Activated CD4-positive, alpha-beta T cell treated with anti-CD3 and anti-CD28 coated beads, Interleukin-2, amount 50 U/mL, for 24 hours (primary cell): Measurements from ENCODE around the gene SAMD4A.

ENCODE experiments used
- DNase-seq, 2 donors: peaks; one replicate each; pipeline ENCODE4 v3.0.0-alpha.2; 2020; ENCODE audit warnings: low read depth in 1 of 2, low spot score in 1 of 2

The SAMD4A gene

GRCh38 chr14:54698966-54699530 is 132.1 kb downstream of the SAMD4A start:
- DNase-seq = no peak

DNA sequence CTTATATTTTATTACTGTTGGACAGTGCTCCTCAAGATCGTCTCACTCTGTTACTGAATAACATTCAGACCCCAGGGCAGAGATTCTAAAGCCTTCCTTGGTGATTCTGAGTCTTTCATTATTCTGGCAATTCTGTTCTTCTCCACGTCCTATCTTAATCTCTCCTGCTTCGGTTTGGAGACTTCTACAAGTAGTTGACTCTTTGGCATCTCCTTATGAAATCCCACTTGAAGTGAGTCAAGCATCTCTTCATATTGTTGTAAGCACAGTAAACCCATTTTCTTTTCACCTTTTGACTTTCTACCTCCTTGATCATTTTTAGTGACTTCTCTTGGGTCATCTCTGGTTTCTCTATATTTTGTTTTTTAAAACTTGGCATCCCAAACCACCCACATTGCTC is 132.8 kb downstream of the SAMD4A start:
- no peak for DNase-seq

DNA sequence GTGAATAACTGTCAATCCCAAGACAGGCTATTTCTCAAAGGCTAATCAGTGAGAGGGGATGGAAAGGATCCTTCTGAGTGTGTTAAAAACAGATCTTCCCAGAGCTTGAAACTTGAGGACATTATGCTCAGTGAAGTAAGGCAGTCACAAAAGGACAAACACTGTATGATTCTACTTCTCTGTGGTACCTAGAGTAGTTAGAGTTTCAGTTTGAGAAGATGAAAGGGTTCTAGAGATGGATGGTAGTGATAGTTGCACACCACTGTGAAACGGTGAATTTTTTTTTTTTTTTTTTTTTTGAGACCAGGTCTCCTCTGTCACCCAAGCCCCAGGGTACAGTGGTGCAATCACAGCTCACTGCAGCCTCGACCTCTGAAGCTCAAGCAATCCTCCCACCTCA is 133.8 kb downstream of the SAMD4A start:
- DNase-seq = no peak

- DNase-seq = no peak
Observed at GRCh38 chr14:54702014-54702491, 135.1 kb downstream of the SAMD4A start.

GRCh38 chr14:54702492-54702891 is 135.6 kb downstream of the SAMD4A start:
- no peak for DNase-seq

DNA sequence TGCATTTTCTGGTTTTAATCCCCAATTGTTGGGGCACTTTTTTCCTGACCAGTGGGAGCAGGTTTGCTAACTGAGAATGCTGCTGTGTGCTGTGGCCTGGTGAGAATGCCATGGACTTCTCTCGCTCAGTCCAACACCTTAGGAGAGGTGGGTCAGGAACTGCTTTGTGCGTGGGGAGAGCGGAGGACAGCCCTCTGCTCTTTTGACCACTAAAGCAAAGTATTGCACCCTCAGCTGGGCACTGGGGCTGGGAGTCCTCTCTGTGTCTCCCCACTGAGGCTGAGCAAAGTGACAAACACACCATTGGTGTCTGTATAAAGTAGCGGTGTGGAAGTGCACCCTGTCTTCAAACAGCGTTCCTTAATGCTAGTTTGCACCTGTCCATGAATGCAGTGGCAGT is 136.2 kb downstream of the SAMD4A start:
- no peak for DNase-seq

- DNase-seq = no peak
Observed at GRCh38 chr14:54703724-54704123, 136.8 kb downstream of the SAMD4A start.

DNA sequence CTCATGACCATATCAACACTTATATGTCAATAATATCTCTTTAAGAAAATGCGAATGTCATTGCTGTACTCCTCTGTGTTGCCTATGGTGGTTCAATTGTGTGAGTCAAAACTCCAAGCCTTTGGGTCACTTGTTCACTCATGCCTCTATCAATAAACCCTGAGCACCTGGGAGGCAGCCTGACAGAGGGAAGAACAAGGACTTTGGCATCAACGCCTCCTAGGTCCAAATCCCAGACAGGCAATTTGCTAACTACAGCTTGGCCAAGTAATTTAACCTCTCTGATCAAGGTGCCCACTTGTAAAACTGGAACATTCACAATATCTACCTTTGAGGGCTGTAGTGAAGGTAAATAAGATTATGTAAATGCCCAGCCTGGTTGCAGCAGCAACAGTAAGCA is 137.8 kb downstream of the SAMD4A start:
- no peak for DNase-seq

DNA sequence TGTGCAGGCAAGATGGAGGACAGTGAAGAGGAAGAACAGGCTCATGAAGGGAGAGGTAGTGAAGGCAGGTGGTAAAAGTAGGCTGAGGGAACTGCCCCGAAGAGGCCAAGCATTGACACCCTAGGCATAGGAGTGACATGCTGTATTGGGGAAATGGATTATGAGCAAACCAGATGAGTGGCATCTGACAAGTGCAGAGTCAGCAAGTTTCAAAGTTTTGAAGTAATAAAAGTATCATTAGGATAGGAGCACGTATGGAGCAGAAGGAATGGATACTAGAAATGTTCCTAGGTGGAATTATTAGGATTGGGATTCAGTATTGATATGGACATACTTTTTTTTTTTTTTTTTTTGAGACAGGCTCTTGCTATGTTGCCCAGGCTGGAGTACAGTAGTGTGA is 139.8 kb downstream of the SAMD4A start:
- DNase-seq = no peak

DNA sequence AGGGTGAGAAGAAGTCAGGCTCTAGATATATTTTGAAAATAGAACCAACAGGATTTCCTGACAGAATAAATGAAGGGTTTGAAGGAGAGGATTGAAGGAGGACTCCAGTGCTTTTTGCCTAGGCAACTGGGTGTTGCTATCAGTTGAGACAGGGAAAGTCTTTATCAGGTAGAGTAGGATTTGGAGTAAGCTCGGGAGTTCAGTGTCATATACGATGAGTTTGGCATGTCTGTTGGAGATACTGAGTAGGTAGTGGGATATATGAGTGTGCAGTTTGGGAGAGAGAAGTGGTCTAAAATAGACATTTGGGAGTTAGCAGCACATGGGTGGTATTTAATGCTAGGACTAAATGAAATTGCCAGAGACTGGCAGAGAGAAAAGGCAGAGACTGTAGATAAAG is 141.2 kb downstream of the SAMD4A start:
- no peak for DNase-seq

GRCh38 chr14:54708982-54709381 is 142.1 kb downstream of the SAMD4A start:
- no peak for DNase-seq

- DNase-seq = no peak
Observed at GRCh38 chr14:54709444-54709843, 142.5 kb downstream of the SAMD4A start.

GRCh38 chr14:54709867-54710266 is 142.9 kb downstream of the SAMD4A start:
- no peak for DNase-seq

DNA sequence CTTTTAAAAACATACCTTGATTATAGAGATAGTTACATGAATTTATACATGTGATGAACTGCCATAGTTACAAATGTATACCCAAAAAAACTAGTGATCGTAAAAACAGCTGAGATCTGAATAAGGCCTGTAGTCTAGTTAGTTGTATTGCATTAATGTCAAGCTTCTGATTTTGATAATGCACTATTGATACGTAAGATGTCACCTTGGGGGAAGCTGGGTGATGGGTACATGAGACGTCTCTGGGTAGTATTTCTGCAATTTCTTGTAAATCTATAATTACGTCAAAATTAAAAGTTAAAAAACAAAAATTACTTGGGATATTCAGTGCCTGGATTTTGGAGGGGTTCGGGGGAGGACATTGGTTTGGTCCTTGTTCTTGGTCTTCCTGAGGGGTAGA is 144.4 kb downstream of the SAMD4A start:
- no peak for DNase-seq

GRCh38 chr14:54711812-54712464 is 145.0 kb downstream of the SAMD4A start:
- DNase-seq = no peak

GRCh38 chr14:54712465-54713200 is 145.7 kb downstream of the SAMD4A start:
- DNase-seq = no peak

DNA sequence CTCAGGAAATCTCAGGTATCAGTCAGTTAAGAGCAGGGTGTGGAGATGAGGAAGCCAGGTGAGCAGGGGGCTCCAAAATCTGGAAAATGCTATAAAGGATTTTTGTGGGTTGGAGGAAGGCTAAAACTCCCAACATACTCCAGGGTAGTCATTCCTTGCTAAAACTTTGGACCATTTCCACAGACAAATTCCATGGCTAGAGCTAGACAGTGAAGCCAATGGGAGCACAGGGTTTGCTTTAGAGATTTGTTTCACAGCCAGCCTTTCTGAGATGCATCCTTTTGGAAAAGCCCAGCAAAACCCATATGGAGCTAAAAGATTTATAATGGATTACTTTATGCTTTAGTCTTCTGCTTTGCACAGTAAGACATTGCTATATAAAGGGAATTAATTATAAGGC is 146.5 kb downstream of the SAMD4A start:
- DNase-seq = no peak

DNA sequence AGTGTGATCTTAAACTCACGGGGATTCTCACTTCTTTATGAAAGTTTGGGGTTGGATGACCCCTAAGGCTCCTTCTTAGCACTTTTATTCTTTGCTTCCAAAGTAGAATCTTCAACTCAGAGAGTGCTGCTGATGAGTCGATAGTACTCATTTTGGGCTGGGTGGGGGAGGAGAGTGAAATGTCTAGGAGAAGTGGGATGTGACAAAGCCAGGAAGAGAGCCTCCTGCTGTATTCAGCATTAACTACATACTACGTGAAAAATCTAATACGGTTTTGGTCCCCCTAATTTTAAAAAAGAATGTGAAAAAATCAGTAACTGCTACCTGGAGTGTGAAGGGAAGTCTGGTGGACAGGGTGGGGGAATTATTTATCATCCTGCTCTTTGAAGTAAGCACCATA is 148.3 kb downstream of the SAMD4A start:
- DNase-seq = no peak

DNA sequence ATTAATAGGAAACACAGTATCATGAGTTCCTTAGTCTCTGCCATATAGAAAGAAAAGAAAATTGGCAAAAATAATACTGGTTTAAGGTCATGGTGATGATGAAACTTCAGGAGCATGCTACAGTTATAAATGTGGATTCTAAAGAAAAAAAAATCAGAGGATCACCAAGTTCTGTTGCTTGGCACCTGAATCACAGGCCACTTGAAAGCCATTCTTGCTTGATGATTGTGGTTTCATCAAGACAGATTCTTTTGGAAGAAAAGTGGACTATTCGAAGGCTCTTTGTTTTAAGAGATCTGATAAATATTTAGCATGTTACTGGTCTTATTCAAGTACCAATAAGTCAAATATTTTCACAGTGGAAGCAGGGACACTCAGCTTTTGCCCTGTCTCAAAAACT is 148.9 kb downstream of the SAMD4A start:
- no peak for DNase-seq

DNA sequence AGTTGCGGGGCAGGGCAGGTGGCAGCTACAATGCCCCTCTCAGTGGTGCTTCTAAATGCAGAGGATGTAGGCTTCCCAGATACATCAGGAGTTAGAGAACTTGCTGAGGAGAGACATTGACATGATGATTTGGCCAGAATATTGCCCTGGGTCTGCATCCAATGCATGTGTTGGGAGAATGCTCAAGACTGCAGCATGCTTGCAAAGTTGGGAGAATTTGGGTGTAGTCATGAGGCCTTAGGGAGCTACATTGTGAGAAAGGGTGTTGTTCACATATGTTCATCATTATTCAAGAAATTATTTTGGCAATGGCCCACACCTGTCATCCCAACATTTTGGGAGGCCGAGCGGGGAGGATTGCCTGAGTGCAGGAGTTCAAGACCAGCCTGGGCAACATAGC is 149.9 kb downstream of the SAMD4A start:
- DNase-seq = no peak

DNA sequence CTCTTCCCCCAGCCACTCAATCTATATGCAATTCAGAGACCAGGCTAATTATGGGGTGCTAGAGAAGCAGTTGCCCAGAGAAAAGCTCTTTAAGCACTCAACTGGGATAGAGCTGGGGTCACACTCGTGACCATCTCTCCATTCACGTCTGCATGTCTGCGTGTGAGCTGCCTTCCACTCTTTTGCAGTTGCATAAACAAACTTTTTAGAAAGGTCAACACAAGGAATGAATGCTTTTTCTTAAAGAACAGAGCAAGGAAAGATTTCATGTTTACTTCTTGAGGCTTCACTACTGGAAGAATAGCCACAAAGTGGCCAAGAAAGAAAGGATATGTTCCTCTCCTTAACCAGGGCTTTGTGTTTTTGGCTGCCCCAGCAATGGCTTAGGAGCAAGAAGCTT is 151.1 kb downstream of the SAMD4A start:
- DNase-seq = no peak

- no peak for DNase-seq
Observed at GRCh38 chr14:54719406-54719805, 152.5 kb downstream of the SAMD4A start.
